IPS DF 19.7 (cell line): ENCODE results near the gene FHOD1.

ENCODE experiments used
- DNase-seq: peaks from one replicate; pipeline ENCODE4 v3.0.0-alpha.2; 2013; ENCODE audit warnings: low read depth, low spot score

FHOD1 gene

GRCh38 chr16:67208154-67208896, 39.0 kb downstream of the FHOD1 start:
- no peak for DNase-seq

- no peak for DNase-seq
Measured at GRCh38 chr16:67207249-67208091, 39.8 kb downstream of the FHOD1 start.

GRCh38 chr16:67206838-67207248, 40.4 kb downstream of the FHOD1 start:
- no peak for DNase-seq

- DNase-seq = no peak
Measured at GRCh38 chr16:67206129-67206837, 41.0 kb downstream of the FHOD1 start.

GRCh38 chr16:67204076-67204475, 43.2 kb downstream of the FHOD1 start:
- DNase-seq = no peak

GRCh38 chr16:67202956-67203493, 44.3 kb downstream of the FHOD1 start:
- no peak for DNase-seq

GRCh38 chr16:67202426-67202825, 44.9 kb downstream of the FHOD1 start:
- no peak for DNase-seq

GRCh38 chr16:67201411-67202345, 45.6 kb downstream of the FHOD1 start:
- DNase-seq = no peak

- DNase-seq = no peak
Measured at GRCh38 chr16:67200491-67200890, 46.8 kb downstream of the FHOD1 start.

- no peak for DNase-seq
Measured at GRCh38 chr16:67199808-67200198, 47.5 kb downstream of the FHOD1 start.

GRCh38 chr16:67199011-67199807, 48.1 kb downstream of the FHOD1 start, which contains the start of gene ELMO3:
ELMO3 (plus strand) TSS chr16:67199131; CDS start chr16:67199327, 196 bp downstream.
- no peak for DNase-seq

- DNase-seq = no peak
Measured at GRCh38 chr16:67198238-67198734, 49.0 kb downstream of the FHOD1 start.

- no peak for DNase-seq
Measured at GRCh38 chr16:67197704-67198103, 49.6 kb downstream of the FHOD1 start.

- DNase-seq = no peak
Measured at GRCh38 chr16:67196881-67197280, 50.4 kb downstream of the FHOD1 start.

- no peak for DNase-seq
Measured at GRCh38 chr16:67195676-67196075, 51.6 kb downstream of the FHOD1 start.

- DNase-seq = no peak
Measured at GRCh38 chr16:67194260-67194659, 53.0 kb downstream of the FHOD1 start.

GRCh38 chr16:67193536-67193935, 53.7 kb downstream of the FHOD1 start:
- DNase-seq = no peak

- no peak for DNase-seq
Measured at GRCh38 chr16:67192781-67193361, 54.4 kb downstream of the FHOD1 start.

- no peak for DNase-seq
Measured at GRCh38 chr16:67191995-67192681, 55.1 kb downstream of the FHOD1 start, which contains the start of gene E2F4. E2F4 (plus strand) TSS chr16:67192155; CDS start chr16:67192228, 73 bp downstream.
